Prostate gland (tissue), 2 donors: Measurements from ENCODE around the gene RPSA. TPM values are rescaled to one million over a fixed set of nuclear protein-coding genes. Genes with fewer than 3 reads are reported as not detected.
"Not testable (repeated sequence)": the region's sequence is repeated elsewhere in the genome, so short reads cannot be mapped to it uniquely, and the experiment has no call there.

ENCODE experiments used
- DNase-seq: peaks from one replicate; pipeline ENCODE4 v3.0.0-alpha.2; 2019; ENCODE audit warnings: low spot score
- H3K27ac ChIP-seq, 2 donors: fragments of 200-600 bp; sonication (generic); 2 replicates each; pipeline ENCODE4 v1.5.1; 2017 to 2019
- H3K27me3 ChIP-seq: fragments of 200-600 bp; sonication (generic); replicated peaks from 2 replicates; pipeline ENCODE4 v1.5.1; 2019; ENCODE audit not compliant: insufficient read depth
- H3K36me3 ChIP-seq, 2 donors: fragments of 200-600 bp; sonication (generic); 1 replicate in 1 of 2; 2 replicates in 1 of 2; pipeline versions ENCODE4 v1.5.1 to v1.8.1; 2017 to 2019
- H3K4me1 ChIP-seq: fragments of 200-600 bp; sonication (generic); replicated peaks from 2 replicates; pipeline ENCODE4 v1.5.1; 2019
- H3K4me3 ChIP-seq, 2 donors: fragments of 200-600 bp; sonication (generic); 2 replicates each; pipeline ENCODE4 v1.5.1; 2017 to 2019
- H3K9me3 ChIP-seq: fragments of 200-600 bp; sonication (generic); 2 replicates; pipeline ENCODE4 v1.5.1; 2017
- POLR2A ChIP-seq: fragments of 450-650 bp; IDR thresholded peaks from one replicate; pipeline ENCODE4 v1.6.1; 2016; ENCODE audit warnings: antibody characterized with exemption, mild to moderate bottlenecking
- POLR2AphosphoS5 ChIP-seq: sonication (generic); formaldehyde crosslinking; IDR thresholded peaks from one replicate; pipeline ENCODE4 v1.6.1; 2017; ENCODE audit warnings: antibody characterized with exemption
- WGBS: methylation state at CpG from one replicate; pipeline ENCODE4 v1.1.5; 2018; 5-methylcytosine and 5-hydroxymethylcytosine counted together
- intact Hi-C: fragments of 100-400 bp; cut with DNase I; formaldehyde crosslinking; loops from one replicate; pipeline ENCODE4 v1.14.2; 2022
- total RNA-seq, 2 donors: library from RNA; depleted of rRNA; stranded (reverse); fragments of >200 nt; gene quantifications; one replicate each; pipeline ENCODE4 v1.1.0, GENCODE V29; 2016
- TF ChIP-seq, protein P1 (sequence below), 4 experiments: fragments of 200-600 bp in 2 of 4; fragments of 450-650 bp in 2 of 4; sonication (generic) in 2 of 4; IDR thresholded peaks; 1 replicate in 3 of 4; 2 replicates in 1 of 4; pipeline ENCODE4 v1.5.1; 2016 to 2019; ENCODE audit warnings: antibody characterized with exemption in 4 of 4, mild to moderate bottlenecking in 2 of 4, moderate library complexity in 2 of 4

The RPSA gene
- total RNA-seq, 2 donors from 2014 or later, result 732 to 1,080 TPM

DNA sequence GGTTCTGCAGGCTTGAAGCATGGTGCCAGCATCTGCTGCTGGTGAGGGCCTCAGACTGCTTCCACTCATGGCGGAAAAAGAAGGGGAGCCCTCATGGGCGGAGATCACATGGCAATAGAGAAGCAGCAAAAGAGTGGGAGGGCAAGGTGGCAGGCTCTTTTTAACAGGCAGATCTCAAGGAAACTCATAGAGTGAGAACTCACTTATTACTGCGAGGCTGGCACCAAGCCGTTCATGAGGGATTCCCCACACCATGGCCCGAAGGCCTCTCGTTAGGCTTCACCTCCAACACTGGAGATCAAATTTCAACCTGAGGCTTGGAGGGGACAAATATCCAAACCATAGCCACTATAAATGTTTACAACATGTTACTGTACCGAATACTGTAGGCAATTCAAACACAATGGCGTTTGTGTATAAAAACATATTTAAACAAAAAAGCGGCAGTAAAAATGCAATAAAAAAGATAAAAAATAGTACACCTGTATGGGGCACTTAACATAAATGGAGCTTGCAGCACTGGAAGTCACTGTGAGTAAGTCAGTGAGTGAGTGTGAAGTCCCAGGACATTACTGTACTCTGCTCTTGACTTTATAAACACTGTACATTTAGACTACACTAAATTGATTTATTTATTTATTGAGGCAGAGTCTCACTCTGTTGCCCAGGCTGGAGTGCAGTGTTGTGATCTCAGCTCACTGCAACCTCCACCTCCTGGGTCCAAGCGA is 42.1 kb downstream of the RPSA start:
- Histone ChIP-seq H3K27ac (no peak overlapping the region), H3K36me3 (no peaks in the 10 kb centered on the region), H3K27me3 (no peaks in the 10 kb centered on the region), H3K4me3 (no peak overlapping the region), H3K4me1 (no peaks in the 10 kb centered on the region), H3K9me3 (no peaks in the 10 kb centered on the region)
- WGBS, result 42% methylated on average over 10 of the region's 10 CpGs
- intact Hi-C loops, result loop anchor here (5.0 to 10.0 kb wide), 2 partner anchors 49 to 726 kb away; no protein-coding TSS in a partner anchor
- TF ChIP-seq, protein P1, sequence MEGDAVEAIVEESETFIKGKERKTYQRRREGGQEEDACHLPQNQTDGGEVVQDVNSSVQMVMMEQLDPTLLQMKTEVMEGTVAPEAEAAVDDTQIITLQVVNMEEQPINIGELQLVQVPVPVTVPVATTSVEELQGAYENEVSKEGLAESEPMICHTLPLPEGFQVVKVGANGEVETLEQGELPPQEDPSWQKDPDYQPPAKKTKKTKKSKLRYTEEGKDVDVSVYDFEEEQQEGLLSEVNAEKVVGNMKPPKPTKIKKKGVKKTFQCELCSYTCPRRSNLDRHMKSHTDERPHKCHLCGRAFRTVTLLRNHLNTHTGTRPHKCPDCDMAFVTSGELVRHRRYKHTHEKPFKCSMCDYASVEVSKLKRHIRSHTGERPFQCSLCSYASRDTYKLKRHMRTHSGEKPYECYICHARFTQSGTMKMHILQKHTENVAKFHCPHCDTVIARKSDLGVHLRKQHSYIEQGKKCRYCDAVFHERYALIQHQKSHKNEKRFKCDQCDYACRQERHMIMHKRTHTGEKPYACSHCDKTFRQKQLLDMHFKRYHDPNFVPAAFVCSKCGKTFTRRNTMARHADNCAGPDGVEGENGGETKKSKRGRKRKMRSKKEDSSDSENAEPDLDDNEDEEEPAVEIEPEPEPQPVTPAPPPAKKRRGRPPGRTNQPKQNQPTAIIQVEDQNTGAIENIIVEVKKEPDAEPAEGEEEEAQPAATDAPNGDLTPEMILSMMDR (IDR thresholded peaks at IDR 0.05), result no peak
- TF ChIP-seq POLR2AphosphoS5 (no peak), POLR2A (no peak)
- no peak for DNase-seq

DNA sequence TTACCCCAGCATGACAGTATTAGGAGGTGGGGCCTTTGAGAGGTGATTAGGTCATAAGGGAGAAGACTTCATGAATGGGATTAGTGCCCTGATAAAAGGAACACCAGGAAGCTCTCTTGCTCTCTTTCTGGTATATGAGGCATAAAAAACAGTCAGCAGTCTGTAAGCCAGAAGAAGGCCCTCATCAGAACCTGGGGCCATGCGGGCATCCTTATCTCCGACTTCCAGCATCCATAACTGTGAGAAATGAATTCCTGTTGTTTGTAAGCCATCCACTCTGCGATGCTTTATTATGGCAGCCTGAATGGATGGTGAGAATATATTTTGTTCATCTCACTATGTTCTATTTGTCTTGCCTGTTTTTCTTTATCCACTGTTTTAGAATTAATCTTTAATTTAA is 43.3 kb downstream of the RPSA start:
- no peak for DNase-seq
- 75% methylated on average over 3 of the region's 3 CpGs for WGBS
- TF ChIP-seq POLR2AphosphoS5 (no peak), POLR2A (no peak)
- TF ChIP-seq, protein P1 (IDR thresholded peaks at IDR 0.05), result no peak

DNA sequence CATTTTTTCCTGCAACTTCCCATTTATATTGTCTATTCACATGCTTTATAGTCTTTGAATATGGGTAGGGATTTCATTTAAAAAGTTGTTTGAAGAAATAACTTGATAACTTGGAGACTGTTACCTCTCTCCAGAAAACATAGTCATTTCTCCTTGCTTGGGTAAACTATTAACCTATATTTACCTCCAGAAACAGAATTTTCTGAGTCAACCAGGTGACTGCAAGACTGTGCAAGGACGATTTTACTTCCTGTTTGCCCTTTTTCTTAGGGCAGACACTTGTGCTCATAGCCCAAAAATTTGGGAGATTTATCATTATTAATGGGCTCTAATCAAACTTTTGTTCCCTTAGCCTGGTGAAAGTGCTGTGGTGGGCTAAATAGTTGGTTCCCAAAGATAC is 46.6 kb downstream of the RPSA start:
- Histone ChIP-seq H3K36me3 (no peaks in the 10 kb centered on the region), H3K4me3 (no peak overlapping the region), H3K27me3 (no peaks in the 10 kb centered on the region), H3K4me1 (no peaks in the 10 kb centered on the region), H3K27ac (no peak overlapping the region), H3K9me3 (no peaks in the 10 kb centered on the region)
- WGBS, result 35% methylated on average over 1 of the region's 1 CpG
- TF ChIP-seq POLR2A, result no peak
- TF ChIP-seq, protein P1 (IDR thresholded peaks at IDR 0.05), result no peak
- TF ChIP-seq POLR2AphosphoS5, result no peak
- intact Hi-C loops, result no loop called here
- no peak for DNase-seq

More for the DNA sequence above, 43.3 kb downstream of the RPSA start:
- Histone ChIP-seq H3K27me3 (no peaks in the 10 kb centered on the region), H3K9me3 (no peaks in the 10 kb centered on the region), H3K27ac (no peak overlapping the region), H3K4me1 (no peaks in the 10 kb centered on the region), H3K36me3 (no peaks in the 10 kb centered on the region), H3K4me3 (no peak overlapping the region)
- intact Hi-C loops, result loop anchor here (5.0 to 10.0 kb wide), 2 partner anchors 48 to 725 kb away; no protein-coding TSS in a partner anchor

DNA sequence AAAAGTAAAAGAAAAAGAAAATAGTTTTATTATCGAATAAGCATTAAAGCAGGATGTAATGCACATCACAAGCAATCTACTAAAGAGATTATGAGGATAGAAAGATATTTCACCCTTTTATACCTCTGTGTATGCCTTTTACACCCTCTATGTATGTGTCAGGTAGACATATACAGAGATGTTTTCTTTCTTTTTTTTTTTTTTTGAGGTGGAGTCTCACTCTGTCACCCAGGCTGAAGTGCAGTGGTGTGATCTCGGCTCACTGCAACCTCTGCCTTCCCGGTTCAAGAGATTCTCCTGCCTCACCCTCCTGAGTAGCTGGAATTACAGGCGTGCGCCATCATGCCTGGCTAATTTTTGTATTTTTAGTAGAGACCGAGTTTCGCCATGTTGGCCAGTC is 47.4 kb downstream of the RPSA start:
- WGBS, result 78% methylated on average over 7 of the region's 7 CpGs
- H3K4me3 ChIP-seq, DNase-seq, H3K9me3 ChIP-seq, H3K27me3 ChIP-seq, H3K27ac ChIP-seq, intact Hi-C loops, H3K36me3 ChIP-seq, H3K4me1 ChIP-seq: not testable (repeated sequence)

DNA sequence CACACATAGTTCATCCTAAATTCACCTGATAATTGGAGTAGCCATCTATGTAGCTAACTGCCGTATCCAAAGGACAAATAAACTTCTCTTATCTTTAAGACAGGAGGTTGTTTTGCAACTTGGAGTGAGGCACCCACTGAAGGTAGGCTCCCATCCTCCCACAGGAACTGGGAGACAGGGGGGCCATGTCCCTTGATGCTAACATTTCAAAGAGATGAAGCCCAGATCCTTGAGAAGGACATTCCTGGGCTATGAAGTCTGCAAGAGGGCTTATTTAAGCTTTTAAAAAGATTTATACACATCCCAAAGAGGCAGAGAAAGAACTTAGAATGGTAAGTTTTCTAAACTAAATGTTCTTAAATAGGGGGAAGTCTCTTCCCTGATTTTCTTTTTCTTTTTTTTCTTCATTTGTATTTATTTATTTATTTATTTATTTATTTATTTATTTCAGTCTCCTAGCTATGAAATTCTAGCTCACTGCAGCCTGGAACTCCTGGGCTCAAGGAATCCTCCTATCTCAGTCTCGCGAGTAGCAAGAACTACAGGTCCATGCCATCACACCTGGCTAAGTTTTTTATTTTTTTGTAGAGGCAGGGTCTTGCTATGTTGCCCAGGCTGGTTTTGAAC is 48.2 kb downstream of the RPSA start:
- intact Hi-C loops, result no loop called here
- 44% methylated on average over 3 of the region's 3 CpGs for WGBS
- no peaks in the 10 kb centered on the region for H3K36me3 ChIP-seq

More for the DNA sequence above, 48.2 kb downstream of the RPSA start:
- DNase-seq, result no peak
- no peak overlapping the region for H3K4me3 ChIP-seq
- no peaks in the 10 kb centered on the region for H3K9me3 ChIP-seq
- no peak overlapping the region for H3K27ac ChIP-seq
- TF ChIP-seq, protein P1 (IDR thresholded peaks at IDR 0.05), result no peak
- no peak for TF ChIP-seq POLR2A
- H3K4me1 ChIP-seq, result no peaks in the 10 kb centered on the region
- H3K27me3 ChIP-seq, result no peaks in the 10 kb centered on the region
